GM19324 (cell line): ENCODE results near the gene SLCO2B1.

Experiments
- ATAC-seq: cut with Tn5 transposase; IDR thresholded peaks from one replicate; pipeline ENCODE4 v1.9.1; 2021; ENCODE audit warnings: mild to moderate bottlenecking, moderate library complexity; ENCODE audit not compliant: unreplicated experiment, low FRiP score

SLCO2B1 gene

GRCh38 chr11:75244052-75244814 lies 93.3 kb downstream of the SLCO2B1 start:
- ATAC-seq = no peak

- ATAC-seq = no peak
Measured at GRCh38 chr11:75245356-75246005, 94.6 kb downstream of the SLCO2B1 start.

- no peak for ATAC-seq
Measured at GRCh38 chr11:75246006-75246670, 95.2 kb downstream of the SLCO2B1 start.

- ATAC-seq = no peak
Measured at GRCh38 chr11:75246671-75247350, 95.9 kb downstream of the SLCO2B1 start.

- no peak for ATAC-seq
Measured at GRCh38 chr11:75248924-75249256, 98.0 kb downstream of the SLCO2B1 start.

GRCh38 chr11:75249704-75250103 lies 98.8 kb downstream of the SLCO2B1 start:
- no peak for ATAC-seq

GRCh38 chr11:75254326-75254725 lies 103.4 kb downstream of the SLCO2B1 start:
- no peak for ATAC-seq
